ENCODE data around the gene DSG4.

- no peak for TF ChIP-seq YY1 (IDR thresholded peaks at IDR 0.05; ENCODE audit: insufficient read depth, insufficient read length)
- TF ChIP-seq ZNF274 (IDR thresholded peaks at IDR 0.05; ENCODE audit: low read depth, low read length) = no peak
- TF ChIP-seq SUZ12 (IDR thresholded peaks at IDR 0.05; ENCODE audit: extremely low read depth, insufficient read depth, insufficient read length) = no peak
Measured at GRCh38 chr18:31371989-31372388, 4.6 kb upstream of the DSG4 start.
